Measurements from ENCODE around the gene JCAD. TPM values are rescaled to one million over a fixed set of nuclear protein-coding genes. Genes with fewer than 3 reads are reported as not detected.

Gene JCAD
- total RNA-seq, 4 donors from 2014 or later = 0.91 to 23.1 (median 5.5) TPM

DNA sequence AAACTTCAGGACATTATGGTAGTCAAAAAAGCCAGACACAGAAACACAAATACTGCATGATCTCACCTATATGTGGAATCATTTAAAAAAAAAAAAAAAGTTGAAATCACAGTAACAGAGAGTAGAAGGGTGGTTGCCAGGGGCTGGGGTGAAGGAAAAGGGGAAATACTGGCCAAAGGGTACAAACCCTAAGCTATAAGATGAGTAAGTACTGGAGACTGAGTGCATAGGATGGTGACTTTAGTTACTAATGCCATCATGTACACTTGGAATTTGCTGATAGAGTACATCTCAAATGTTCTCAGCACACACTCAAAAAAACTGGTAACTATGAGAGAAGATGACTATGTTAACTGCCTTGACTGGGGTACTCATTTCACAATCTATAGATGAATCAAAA lies 39.9 kb downstream of the JCAD start:
- Histone ChIP-seq H3K27me3 (no peaks in the 10 kb centered on the region), H3K4me3 (no peak overlapping the region), H3K27ac (no peak overlapping the region), H3K9me3 (no peaks in the 10 kb centered on the region), H3K4me1 (no peaks in the 10 kb centered on the region), H3K36me3 (peaks cover 0 to 6% (median 0%) of the 10 kb centered on the region in 3 donors)
- intact Hi-C loops (cut with DNase I) = no loop called here
- TF ChIP-seq POLR2A (IDR thresholded peaks at IDR 0.05) = no peak
- TF ChIP-seq, protein P1, sequence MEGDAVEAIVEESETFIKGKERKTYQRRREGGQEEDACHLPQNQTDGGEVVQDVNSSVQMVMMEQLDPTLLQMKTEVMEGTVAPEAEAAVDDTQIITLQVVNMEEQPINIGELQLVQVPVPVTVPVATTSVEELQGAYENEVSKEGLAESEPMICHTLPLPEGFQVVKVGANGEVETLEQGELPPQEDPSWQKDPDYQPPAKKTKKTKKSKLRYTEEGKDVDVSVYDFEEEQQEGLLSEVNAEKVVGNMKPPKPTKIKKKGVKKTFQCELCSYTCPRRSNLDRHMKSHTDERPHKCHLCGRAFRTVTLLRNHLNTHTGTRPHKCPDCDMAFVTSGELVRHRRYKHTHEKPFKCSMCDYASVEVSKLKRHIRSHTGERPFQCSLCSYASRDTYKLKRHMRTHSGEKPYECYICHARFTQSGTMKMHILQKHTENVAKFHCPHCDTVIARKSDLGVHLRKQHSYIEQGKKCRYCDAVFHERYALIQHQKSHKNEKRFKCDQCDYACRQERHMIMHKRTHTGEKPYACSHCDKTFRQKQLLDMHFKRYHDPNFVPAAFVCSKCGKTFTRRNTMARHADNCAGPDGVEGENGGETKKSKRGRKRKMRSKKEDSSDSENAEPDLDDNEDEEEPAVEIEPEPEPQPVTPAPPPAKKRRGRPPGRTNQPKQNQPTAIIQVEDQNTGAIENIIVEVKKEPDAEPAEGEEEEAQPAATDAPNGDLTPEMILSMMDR (IDR thresholded peaks at IDR 0.05) = no peak
- DNase-seq = no peak

DNA sequence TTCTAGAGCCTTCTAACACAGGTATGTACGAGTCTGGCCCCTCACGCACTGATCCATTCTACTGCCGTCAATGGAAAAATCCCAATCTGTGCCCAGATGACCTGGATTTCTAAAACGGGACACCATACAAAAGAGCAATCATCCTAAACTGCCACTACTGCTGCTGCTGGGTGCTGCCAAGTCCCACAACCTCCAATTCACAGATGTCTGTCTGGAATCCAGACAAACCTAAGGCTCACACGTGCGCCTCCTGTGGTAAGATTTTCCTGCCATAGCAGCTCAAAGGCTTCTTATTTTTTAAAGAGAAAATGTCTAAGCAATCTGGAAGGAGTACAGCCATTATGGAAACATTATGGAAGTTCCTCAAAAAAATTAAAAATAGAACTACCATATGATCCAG lies 40.9 kb downstream of the JCAD start:
- DNase-seq = no peak
- intact Hi-C loops (cut with DNase I) = no loop called here
- no peaks in the 10 kb centered on the region for H3K27me3 ChIP-seq
- no peaks in the 10 kb centered on the region for H3K4me1 ChIP-seq
- WGBS, 2 donors = 51 to 65% methylated on average over 2 to 4 of the region's 6 CpGs
- H3K27ac ChIP-seq = no peak overlapping the region
- TF ChIP-seq, protein P1 (IDR thresholded peaks at IDR 0.05) = no peak
- TF ChIP-seq POLR2A (IDR thresholded peaks at IDR 0.05) = no peak
- no peaks in the 10 kb centered on the region for H3K9me3 ChIP-seq
- peaks cover 0 to 6% (median 0%) of the 10 kb centered on the region in 3 donors for H3K36me3 ChIP-seq
- no peak overlapping the region for H3K4me3 ChIP-seq

DNA sequence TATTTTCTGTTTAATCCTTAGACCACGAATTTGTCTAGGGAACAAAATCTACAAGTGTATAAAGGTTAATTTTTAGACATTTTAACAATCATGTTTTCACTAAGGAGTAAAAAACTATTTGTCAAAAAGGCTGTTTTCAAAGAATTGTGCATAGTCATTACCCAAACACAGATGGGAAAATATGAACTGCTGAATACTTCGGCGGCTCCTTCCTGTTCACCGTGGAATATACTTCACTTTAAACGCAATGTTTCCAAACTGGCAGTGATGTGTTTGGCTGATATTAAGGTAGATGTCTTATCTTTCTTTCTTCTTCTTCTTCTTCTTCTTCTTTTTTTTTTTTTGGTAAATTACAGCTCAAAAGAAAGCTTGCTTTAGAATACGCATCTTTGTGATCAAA lies 41.4 kb downstream of the JCAD start:
- Histone ChIP-seq H3K9me3 (no peaks in the 10 kb centered on the region), H3K4me1 (no peaks in the 10 kb centered on the region), H3K27me3 (no peaks in the 10 kb centered on the region), H3K36me3 (peaks cover 0 to 6% (median 0%) of the 10 kb centered on the region in 3 donors), H3K27ac (no peak overlapping the region), H3K4me3 (no peak overlapping the region)
- DNase-seq = no peak
- no peak for TF ChIP-seq POLR2A (IDR thresholded peaks at IDR 0.05)
- TF ChIP-seq, protein P1 (IDR thresholded peaks at IDR 0.05) = no peak
- 74 to 77% methylated on average over 6 of the region's 6 CpGs for WGBS, 2 donors
- intact Hi-C loops (cut with DNase I) = no loop called here

DNA sequence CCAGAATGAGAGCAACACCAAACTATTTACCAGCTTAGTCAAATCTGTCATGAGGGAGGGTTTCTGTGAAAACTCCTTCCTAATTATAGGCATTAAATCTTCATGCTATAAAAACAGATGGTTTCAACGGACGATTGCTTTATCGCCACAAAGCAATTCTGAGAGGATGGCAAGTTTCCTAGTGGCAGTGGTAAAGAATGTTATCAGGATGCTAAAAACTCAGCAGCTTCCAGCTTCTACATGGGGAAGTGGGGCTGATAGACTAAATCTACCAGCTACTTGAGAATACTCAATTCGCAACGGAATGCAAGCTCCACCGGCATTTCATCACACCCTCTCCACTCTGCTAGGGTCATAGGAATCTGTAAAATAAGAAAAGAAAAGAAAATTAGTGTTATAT lies 41.8 kb downstream of the JCAD start:
- Histone ChIP-seq H3K4me1 (no peaks in the 10 kb centered on the region), H3K4me3 (no peak overlapping the region), H3K27me3 (no peaks in the 10 kb centered on the region), H3K27ac (no peak overlapping the region), H3K9me3 (no peaks in the 10 kb centered on the region), H3K36me3 (peaks cover 0 to 6% (median 0%) of the 10 kb centered on the region in 3 donors)
- intact Hi-C loops (cut with DNase I) = no loop called here
- no peak for DNase-seq
- TF ChIP-seq, protein P1 (IDR thresholded peaks at IDR 0.05) = no peak
- TF ChIP-seq POLR2A (IDR thresholded peaks at IDR 0.05) = no peak
- 79 to 80% methylated on average over 6 of the region's 6 CpGs for WGBS, 2 donors

DNA sequence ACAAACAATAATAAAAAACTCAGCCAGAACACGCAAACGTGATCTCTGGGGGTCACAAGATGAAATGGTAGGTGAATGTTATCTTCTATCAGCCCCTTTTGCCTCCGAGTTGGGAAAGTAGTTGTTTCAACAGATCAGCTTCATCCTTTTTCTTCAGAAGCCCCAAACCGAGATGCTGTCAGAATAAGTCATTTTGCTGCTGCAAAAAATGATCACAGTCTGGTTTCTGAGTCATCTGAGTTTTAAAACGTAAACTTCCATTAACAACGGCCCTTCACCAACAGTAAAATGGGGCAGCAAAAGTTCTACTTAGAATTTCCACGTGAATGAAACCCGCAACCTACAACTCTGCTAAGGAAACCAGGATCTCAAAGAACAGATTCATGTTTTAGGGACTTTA lies 44.9 kb downstream of the JCAD start:
- H3K4me1 ChIP-seq = no peaks in the 10 kb centered on the region
- DNase-seq = no peak
- H3K36me3 ChIP-seq = peaks cover 0 to 6% (median 0%) of the 10 kb centered on the region in 3 donors
- H3K9me3 ChIP-seq = no peaks in the 10 kb centered on the region
- WGBS, 2 donors = 70 to 75% methylated on average over 8 of the region's 8 CpGs
- H3K27me3 ChIP-seq = no peaks in the 10 kb centered on the region
- TF ChIP-seq, protein P1 (IDR thresholded peaks at IDR 0.05) = no peak
- TF ChIP-seq POLR2A (IDR thresholded peaks at IDR 0.05) = no peak
- no peak overlapping the region for H3K27ac ChIP-seq
- intact Hi-C loops (cut with DNase I) = no loop called here
- no peak overlapping the region for H3K4me3 ChIP-seq
